DMS53 treated with DMSO at 0.1 percent for 48 hours (cell line): Measurements from ENCODE around the gene CYTH3.
"Not testable (repeated sequence)": the region's sequence is repeated elsewhere in the genome, so short reads cannot be mapped to it uniquely, and the experiment has no call there.

Experiments used
- DNase-seq: peaks from one replicate; lab custom pipeline; 2025; ENCODE audit not compliant: unreplicated experiment; lab: John Stamatoyannopoulos, UW

Gene CYTH3

GRCh38 chr7:6272481-6273323 lies at the start of gene CYTH3:
CYTH3 (minus strand) TSS chr7:6272624; CDS start chr7:6272507, 117 bp downstream.
- peak; percentile 79 for DNase-seq

- DNase-seq = peak; percentile 58
These were observed 48.4 kb upstream of the CYTH3 start for GRCh38 chr7:6320791-6321190.

DNA sequence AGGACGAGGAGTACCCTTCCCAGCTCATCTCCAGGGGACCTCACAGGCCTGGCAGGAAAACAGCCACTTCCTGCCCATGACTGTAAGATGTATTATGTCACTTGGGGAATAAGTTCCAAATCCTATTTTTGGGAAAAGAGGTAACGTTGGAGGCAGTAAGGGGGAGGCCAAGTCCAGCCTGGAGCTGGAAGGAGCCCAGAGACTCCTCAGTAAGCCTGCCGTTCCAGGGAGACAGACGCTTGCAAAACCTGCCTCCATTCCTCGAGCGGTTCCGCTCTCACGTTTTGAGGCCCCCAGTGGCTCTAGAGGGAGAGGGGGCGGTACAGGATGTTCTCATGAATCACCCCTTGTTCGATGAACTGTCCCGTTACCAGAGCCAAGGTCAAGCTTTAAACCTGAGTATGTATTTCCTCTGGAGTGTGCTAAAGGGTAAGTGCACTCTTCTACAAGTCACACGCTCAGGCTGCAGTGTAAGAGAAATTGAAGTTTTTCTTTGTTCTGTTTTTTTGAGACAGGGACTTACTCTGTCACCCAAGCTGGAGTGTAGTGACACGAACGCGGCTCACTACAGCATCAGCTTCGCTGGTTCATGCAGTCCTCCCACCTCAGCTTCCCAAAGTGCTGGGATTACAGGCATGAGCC lies 45.5 kb upstream of the CYTH3 start:
- DNase-seq = no peak

- DNase-seq = no peak
These were observed 43.8 kb upstream of the CYTH3 start for GRCh38 chr7:6316226-6316625.

DNA sequence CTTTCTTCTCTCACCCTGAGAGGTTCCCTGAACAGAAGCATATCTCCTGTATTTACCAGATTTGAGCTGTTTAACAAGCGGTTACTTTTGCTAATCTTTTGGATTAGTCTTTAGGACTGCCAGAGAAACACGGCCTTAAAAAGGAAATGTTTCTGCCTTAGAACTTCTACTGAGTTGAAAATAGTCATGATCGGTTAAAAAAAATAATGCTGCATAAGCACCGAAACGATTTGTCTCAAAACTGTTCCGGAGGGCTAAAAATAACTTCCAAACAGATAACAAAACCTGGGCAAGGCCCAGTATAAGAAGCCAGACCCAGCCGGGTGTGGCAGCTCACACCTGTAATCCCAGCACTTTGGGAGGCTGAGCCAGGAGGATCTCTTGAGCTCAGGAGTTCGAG lies 43.3 kb upstream of the CYTH3 start:
- no peak for DNase-seq

DNA sequence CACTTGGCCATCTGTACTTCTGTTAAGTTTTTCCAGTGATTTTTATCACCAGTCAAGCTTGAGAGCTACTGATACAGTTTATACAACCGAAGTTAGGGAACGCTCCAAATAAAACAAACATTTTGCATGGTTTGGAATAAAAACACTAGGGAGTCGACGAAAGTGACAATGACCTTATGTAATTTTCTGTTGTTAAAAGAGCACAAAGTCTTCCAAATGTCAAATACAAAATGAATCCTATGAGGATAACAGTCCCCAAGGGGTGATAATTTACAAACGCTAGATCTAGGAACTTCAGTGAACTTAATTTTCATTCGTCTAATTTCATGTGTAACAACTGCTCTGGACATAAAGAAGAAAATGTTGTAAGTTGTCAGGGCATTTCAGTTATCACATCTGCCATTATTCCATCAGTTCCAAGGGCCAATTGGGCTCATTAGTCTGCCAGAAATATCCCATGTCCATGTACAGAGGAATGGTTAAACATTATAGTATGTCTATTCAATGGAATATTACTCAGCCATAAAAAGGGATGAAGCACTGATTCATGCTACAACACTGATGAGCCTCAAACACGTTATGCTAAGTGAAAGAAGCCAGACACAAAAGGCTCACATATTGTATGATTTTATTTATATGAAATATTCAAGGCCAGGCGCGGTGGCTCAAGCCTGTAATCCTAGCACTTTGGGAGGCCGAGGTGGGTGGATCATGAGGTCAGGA lies 38.0 kb upstream of the CYTH3 start:
- DNase-seq = no peak

GRCh38 chr7:6307762-6308161 lies 35.3 kb upstream of the CYTH3 start:
- DNase-seq = no peak

GRCh38 chr7:6306471-6306870 lies 34.0 kb upstream of the CYTH3 start:
- peak; percentile 98 for DNase-seq

- no peak for DNase-seq
These were observed 32.9 kb upstream of the CYTH3 start for GRCh38 chr7:6305330-6305729.

GRCh38 chr7:6301446-6301845 lies 29.0 kb upstream of the CYTH3 start:
- not testable (repeated sequence) for DNase-seq

- peak; percentile 92 for DNase-seq
These were observed 27.4 kb upstream of the CYTH3 start for GRCh38 chr7:6299774-6300173.

DNA sequence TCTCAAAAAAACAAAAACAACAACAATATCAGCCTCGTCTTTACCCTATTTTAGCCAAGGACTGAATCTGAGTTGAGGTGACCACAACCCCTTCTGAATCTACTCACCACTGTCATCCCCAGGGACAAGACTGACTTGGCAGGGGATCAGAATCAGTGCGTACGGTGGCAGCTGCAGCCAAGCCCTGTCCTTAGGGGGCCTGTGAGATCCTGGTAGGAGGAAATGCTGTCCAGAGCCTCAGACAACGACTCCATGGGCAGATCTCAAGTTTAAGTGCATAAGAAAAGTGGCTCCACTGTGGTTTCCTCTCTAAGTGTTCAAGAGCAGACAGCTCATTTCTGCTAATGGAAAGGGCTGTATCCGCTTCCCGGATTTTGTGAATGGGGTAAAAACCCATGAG lies 22.4 kb upstream of the CYTH3 start:
- DNase-seq = no peak

- no peak for DNase-seq
These were observed 20.8 kb upstream of the CYTH3 start for GRCh38 chr7:6293202-6293601.

GRCh38 chr7:6291941-6292340 lies 19.5 kb upstream of the CYTH3 start:
- not testable (repeated sequence) for DNase-seq

GRCh38 chr7:6291531-6291930 lies 19.1 kb upstream of the CYTH3 start:
- no peak for DNase-seq

DNA sequence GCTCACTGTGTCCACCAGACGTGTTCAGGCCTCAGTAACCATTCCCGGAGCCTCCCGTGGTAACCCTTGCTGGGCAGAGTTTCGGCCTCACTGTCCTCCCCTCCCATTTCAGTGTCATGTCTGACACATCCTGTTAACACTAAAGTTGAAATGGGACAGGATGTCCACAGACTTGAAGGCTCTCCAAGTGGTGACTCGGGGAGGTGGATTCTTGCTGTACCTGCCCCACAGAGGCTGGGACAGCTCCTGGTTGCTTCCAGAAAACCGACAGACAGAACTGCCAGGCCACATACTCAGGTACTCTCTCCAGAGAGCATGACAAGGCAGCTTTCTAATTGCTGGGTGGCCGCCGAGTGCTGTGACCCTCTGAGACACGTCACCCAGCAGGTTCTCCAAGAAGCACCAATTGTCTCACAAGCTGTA lies 17.9 kb upstream of the CYTH3 start:
- DNase-seq = no peak

DNA sequence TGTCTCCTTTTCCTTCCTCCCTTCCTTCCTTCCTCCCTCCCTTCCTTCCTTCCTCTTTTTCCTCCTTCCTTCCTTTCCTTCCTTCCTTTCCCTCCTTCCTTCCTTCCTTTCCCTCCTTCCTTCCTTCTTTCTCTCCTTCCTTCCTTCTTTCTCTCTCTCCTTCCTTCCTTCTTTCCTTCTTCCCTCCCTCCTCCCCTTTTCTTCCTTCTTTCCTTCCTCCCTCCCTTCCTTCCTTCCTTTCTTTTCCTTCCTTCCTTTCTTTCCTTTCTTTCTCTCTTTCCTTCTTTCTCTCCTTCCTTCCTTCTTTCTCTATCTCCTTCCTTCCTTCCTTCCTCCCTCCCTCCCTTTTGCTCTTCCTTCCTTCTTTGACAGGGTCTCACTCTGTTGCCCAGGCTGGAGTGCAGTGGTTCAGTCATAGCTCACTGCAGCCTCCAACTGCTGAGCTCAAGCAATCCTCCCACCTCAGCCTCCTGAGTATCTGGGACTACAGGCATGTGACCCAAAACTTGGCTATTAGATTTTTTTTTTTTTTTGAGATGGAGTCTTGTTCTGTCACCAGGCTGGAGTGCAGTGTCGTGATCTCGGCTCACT lies 15.9 kb upstream of the CYTH3 start:
- DNase-seq = no peak

DNA sequence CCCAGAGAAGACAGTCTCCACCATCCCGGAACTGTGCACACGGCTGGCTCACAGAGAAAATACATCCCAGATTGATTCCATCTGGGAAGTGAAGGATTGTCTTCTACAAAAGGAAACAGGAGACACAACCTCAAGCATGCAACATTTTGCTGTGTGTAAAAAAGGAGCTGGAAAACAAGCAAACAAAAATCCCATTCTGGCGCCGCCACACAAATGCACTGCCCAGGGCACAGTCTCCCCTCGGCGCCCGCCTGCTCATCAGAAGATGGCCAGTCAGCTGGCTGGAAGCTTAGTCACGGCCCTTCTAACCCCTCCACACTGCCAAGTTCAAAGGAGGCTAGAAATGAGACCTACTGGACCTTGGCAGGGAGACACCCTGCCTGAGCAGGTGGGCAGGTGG lies 14.1 kb upstream of the CYTH3 start:
- DNase-seq = no peak

DNA sequence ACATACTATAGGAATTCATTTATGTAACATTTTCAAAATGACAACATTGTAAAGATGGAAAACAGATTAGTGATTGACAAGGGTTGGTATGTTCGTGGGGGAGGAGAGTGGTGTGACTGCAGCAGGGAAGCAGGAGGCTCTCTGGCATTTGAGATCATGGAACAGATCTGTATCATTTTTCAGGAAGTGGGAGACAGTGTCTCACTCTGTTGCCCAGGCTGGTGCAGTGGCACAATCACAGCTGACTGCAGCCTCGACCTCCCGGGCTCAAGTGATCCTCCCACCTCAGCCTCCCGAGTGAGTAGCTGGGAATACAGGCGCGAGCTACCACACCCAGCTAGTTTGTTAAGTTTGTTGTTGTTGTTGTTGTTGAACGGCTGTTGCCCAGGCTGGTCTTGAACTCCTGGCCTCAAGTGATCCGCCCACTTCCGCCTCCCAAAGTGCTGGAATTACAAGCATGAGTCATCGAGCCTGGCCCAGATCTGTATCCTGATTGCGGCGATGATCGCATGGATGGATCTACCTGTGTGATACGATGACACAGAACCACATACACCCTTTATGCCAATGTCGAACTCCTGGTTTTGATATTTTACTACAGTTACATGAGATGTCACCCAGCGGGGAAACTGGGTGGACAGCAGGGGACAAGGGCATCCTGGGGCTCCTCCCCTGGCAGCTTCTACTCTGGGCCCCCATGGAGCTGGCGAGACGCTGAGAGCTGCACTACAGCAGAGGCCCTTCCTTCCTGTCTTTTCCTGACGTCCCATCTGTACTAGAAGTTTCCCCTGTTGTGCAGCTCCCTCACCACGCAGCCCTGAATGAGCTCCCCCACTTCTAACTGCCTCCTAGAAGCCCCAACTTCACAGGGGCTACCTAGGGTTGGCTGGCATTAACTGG lies 12.3 kb upstream of the CYTH3 start:
- no peak for DNase-seq

GRCh38 chr7:6284055-6284400 lies 11.6 kb upstream of the CYTH3 start:
- no peak for DNase-seq
